PC-9 (cell line): Measurements from ENCODE around the gene ST7.

Experiments
- CTCF ChIP-seq: fragments of 200-600 bp; sonication (generic); conservative IDR thresholded peaks from 2 replicates; pipeline ENCODE4 v1.6.1; 2017; ENCODE audit warnings: mixed run types, antibody characterized with exemption, mild to moderate bottlenecking, moderate library complexity
- EZH2 ChIP-seq: fragments of 200-600 bp; sonication (generic); IDR thresholded peaks from 2 replicates; pipeline ENCODE4 v1.8.0; 2017; ENCODE audit warnings: antibody characterized with exemption, low read depth

DNA sequence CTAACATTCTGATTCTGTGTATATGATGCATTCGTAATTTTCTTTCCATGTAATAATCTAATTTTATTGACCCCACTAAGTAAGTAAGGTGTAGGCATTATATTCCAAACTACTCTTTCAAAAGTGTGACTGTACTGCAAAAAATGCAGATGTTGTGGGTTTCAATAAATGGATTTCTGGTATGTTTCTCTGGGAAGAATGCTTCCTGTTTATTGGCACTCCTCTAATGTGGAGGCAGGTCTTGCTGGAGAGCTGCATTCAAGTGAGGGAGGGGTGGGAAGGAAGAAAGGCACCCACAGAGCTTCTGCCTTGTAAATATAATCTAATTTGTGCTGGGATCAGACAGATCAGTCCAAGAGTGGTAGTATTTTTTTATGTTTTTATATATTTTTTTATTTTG, 23.9 kb downstream of the ST7 start:
- TF ChIP-seq CTCF (no peak), EZH2 (no peak)
